ENCODE results near the gene C17orf100. TPM values are rescaled to one million over a fixed set of nuclear protein-coding genes. Genes with fewer than 3 reads are reported as not detected.

Gene C17orf100
- total and polyA plus RNA-seq, 2 of the 13 experiments (the other 11 are each of a cell fraction or from before 2014, with no cell fraction given): 3.6 to 8.7 TPM

DNA sequence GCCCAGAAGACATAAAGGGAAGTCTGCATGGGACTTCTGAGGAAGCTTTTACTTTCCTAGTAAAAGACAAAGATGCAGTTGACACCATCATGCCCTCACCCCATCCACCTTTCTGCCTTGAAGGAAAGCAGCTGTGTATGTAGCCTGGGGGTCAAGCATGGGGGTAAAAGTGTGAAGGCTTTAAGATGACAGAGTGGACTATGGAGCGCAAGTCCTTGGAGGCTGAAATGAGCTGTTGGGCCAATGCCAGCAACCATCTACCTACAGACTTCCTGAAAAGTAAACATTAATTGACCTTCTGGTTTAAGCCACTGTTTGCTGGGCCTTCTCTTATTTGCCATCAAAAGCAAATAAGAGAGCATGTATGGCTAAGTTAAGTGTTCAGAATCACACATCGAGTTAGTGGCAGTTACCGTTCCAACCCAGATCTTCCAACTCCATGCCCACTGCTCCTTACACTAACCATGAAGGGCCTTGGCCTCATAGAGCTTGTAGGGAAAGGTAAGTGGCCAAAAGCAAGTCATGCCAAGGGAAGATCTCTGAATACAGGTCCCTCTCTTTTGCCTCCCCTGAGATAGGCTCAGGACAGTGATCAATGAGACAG is 31.6 kb downstream of the C17orf100 start (continued):
- TF ChIP-seq, protein P1, sequence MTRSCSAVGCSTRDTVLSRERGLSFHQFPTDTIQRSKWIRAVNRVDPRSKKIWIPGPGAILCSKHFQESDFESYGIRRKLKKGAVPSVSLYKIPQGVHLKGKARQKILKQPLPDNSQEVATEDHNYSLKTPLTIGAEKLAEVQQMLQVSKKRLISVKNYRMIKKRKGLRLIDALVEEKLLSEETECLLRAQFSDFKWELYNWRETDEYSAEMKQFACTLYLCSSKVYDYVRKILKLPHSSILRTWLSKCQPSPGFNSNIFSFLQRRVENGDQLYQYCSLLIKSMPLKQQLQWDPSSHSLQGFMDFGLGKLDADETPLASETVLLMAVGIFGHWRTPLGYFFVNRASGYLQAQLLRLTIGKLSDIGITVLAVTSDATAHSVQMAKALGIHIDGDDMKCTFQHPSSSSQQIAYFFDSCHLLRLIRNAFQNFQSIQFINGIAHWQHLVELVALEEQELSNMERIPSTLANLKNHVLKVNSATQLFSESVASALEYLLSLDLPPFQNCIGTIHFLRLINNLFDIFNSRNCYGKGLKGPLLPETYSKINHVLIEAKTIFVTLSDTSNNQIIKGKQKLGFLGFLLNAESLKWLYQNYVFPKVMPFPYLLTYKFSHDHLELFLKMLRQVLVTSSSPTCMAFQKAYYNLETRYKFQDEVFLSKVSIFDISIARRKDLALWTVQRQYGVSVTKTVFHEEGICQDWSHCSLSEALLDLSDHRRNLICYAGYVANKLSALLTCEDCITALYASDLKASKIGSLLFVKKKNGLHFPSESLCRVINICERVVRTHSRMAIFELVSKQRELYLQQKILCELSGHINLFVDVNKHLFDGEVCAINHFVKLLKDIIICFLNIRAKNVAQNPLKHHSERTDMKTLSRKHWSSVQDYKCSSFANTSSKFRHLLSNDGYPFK (CRISPR knock-in tag; IDR thresholded peaks at IDR 0.05; ENCODE audit: borderline replicate concordance): no peak
- TF ChIP-seq GFI1 (CRISPR knock-in tag; IDR thresholded peaks at IDR 0.05; ENCODE audit: borderline replicate concordance) (no peak), SPEN (CRISPR knock-in tag; IDR thresholded peaks at IDR 0.05; ENCODE audit: low read depth) (peak; percentile 27; the same call in 1 of the 2 replicates), ZNF567 (CRISPR knock-in tag; IDR thresholded peaks at IDR 0.05; ENCODE audit: borderline replicate concordance) (no peak), SAFB2 (CRISPR knock-in tag; IDR thresholded peaks at IDR 0.05; ENCODE audit: borderline replicate concordance, low read depth) (no peak), SP140L (CRISPR knock-in tag; IDR thresholded peaks at IDR 0.05; ENCODE audit: borderline replicate concordance) (no peak), SIX1 (CRISPR knock-in tag; IDR thresholded peaks at IDR 0.05; ENCODE audit: borderline replicate concordance) (no peak), TCF7L2 (IDR thresholded peaks at IDR 0.05; ENCODE audit: low read depth, low read length) (no peak), MIER3 (CRISPR knock-in tag; IDR thresholded peaks at IDR 0.05; ENCODE audit: borderline replicate concordance) (no peak; the same call in 1 of the 2 replicates), ZNF33B (CRISPR knock-in tag; IDR thresholded peaks at IDR 0.05) (no peak)
- TF ChIP-seq, protein P2, sequence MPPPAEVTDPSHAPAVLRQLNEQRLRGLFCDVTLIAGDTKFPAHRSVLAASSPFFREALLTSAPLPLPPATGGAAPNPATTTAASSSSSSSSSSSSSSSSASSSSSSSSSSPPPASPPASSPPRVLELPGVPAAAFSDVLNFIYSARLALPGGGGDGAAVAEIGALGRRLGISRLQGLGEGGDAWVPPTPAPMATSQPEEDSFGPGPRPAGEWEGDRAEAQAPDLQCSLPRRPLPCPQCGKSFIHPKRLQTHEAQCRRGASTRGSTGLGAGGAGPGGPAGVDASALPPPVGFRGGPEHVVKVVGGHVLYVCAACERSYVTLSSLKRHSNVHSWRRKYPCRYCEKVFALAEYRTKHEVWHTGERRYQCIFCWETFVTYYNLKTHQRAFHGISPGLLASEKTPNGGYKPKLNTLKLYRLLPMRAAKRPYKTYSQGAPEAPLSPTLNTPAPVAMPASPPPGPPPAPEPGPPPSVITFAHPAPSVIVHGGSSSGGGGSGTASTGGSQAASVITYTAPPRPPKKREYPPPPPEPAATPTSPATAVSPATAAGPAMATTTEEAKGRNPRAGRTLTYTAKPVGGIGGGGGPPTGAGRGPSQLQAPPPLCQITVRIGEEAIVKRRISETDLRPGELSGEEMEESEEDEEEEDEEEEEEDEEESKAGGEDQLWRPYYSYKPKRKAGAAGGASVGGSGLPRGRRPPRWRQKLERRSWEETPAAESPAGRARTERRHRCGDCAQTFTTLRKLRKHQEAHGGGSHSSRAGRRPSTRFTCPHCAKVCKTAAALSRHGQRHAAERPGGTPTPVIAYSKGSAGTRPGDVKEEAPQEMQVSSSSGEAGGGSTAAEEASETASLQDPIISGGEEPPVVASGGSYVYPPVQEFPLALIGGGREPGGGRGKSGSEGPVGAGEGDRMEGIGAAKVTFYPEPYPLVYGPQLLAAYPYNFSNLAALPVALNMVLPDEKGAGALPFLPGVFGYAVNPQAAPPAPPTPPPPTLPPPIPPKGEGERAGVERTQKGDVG (CRISPR knock-in tag; IDR thresholded peaks at IDR 0.05; ENCODE audit: borderline replicate concordance): no peak
- TF ChIP-seq, protein P3, sequence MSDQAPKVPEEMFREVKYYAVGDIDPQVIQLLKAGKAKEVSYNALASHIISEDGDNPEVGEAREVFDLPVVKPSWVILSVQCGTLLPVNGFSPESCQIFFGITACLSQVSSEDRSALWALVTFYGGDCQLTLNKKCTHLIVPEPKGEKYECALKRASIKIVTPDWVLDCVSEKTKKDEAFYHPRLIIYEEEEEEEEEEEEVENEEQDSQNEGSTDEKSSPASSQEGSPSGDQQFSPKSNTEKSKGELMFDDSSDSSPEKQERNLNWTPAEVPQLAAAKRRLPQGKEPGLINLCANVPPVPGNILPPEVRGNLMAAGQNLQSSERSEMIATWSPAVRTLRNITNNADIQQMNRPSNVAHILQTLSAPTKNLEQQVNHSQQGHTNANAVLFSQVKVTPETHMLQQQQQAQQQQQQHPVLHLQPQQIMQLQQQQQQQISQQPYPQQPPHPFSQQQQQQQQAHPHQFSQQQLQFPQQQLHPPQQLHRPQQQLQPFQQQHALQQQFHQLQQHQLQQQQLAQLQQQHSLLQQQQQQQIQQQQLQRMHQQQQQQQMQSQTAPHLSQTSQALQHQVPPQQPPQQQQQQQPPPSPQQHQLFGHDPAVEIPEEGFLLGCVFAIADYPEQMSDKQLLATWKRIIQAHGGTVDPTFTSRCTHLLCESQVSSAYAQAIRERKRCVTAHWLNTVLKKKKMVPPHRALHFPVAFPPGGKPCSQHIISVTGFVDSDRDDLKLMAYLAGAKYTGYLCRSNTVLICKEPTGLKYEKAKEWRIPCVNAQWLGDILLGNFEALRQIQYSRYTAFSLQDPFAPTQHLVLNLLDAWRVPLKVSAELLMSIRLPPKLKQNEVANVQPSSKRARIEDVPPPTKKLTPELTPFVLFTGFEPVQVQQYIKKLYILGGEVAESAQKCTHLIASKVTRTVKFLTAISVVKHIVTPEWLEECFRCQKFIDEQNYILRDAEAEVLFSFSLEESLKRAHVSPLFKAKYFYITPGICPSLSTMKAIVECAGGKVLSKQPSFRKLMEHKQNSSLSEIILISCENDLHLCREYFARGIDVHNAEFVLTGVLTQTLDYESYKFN (CRISPR knock-in tag; conservative IDR thresholded peaks at IDR 0.05): peak; percentile 85
- TF ChIP-seq, protein P4, sequence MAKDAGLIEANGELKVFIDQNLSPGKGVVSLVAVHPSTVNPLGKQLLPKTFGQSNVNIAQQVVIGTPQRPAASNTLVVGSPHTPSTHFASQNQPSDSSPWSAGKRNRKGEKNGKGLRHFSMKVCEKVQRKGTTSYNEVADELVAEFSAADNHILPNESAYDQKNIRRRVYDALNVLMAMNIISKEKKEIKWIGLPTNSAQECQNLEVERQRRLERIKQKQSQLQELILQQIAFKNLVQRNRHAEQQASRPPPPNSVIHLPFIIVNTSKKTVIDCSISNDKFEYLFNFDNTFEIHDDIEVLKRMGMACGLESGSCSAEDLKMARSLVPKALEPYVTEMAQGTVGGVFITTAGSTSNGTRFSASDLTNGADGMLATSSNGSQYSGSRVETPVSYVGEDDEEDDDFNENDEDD (CRISPR knock-in tag; IDR thresholded peaks at IDR 0.05; ENCODE audit: borderline replicate concordance): no peak
- TF ChIP-seq, protein P5, sequence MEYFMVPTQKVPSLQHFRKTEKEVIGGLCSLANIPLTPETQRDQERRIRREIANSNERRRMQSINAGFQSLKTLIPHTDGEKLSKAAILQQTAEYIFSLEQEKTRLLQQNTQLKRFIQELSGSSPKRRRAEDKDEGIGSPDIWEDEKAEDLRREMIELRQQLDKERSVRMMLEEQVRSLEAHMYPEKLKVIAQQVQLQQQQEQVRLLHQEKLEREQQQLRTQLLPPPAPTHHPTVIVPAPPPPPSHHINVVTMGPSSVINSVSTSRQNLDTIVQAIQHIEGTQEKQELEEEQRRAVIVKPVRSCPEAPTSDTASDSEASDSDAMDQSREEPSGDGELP (IDR thresholded peaks at IDR 0.05; ENCODE audit: borderline replicate concordance, low read depth): no peak
- TF ChIP-seq, protein P6, sequence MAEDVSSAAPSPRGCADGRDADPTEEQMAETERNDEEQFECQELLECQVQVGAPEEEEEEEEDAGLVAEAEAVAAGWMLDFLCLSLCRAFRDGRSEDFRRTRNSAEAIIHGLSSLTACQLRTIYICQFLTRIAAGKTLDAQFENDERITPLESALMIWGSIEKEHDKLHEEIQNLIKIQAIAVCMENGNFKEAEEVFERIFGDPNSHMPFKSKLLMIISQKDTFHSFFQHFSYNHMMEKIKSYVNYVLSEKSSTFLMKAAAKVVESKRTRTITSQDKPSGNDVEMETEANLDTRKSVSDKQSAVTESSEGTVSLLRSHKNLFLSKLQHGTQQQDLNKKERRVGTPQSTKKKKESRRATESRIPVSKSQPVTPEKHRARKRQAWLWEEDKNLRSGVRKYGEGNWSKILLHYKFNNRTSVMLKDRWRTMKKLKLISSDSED (CRISPR knock-in tag; IDR thresholded peaks at IDR 0.05): no peak
